GM11168 (cell line): Measurements from ENCODE around the gene USP37.

Experiments used
- in situ Hi-C: fragments of 300-500 bp; cut with MboI; formaldehyde crosslinking; loops from one replicate; pipeline ENCODE4 v1.12.0; 2022; ENCODE audit warnings: low sequenced_read_pairs; ENCODE audit not compliant: unreplicated experiment

The USP37 gene

GRCh38 chr2:218568190-218569037, at the start of gene USP37, which contains the start of gene CNOT9:
Gene USP37 (minus strand): TSS chr2:218568351. CDS start chr2:218558653, 9,698 bp downstream.
Gene CNOT9 (plus strand): TSS chr2:218568839. CDS start chr2:218568955, 116 bp downstream.
- in situ Hi-C loops: no loop called here

- in situ Hi-C loops: no loop called here
These were observed 47.7 kb upstream of the USP37 start for GRCh38 chr2:218615868-218616315.

GRCh38 chr2:218607436-218608115, 39.4 kb upstream of the USP37 start, which contains the start of gene PLCD4:
Gene PLCD4 (plus strand): TSS chr2:218607899. CDS start chr2:218615740, 7,841 bp downstream.
- in situ Hi-C loops: no loop called here

GRCh38 chr2:218605432-218605831, 37.3 kb upstream of the USP37 start:
- in situ Hi-C loops: no loop called here

GRCh38 chr2:218585541-218585940, 17.4 kb upstream of the USP37 start:
- in situ Hi-C loops: no loop called here

- in situ Hi-C loops: no loop called here
These were observed 16.1 kb upstream of the USP37 start for GRCh38 chr2:218583983-218584850.

- in situ Hi-C loops: no loop called here
These were observed 13.9 kb upstream of the USP37 start for GRCh38 chr2:218582076-218582475.

GRCh38 chr2:218578272-218578877, 10.2 kb upstream of the USP37 start:
- in situ Hi-C loops: no loop called here

GRCh38 chr2:218577482-218578220, 9.5 kb upstream of the USP37 start:
- in situ Hi-C loops: no loop called here

- in situ Hi-C loops: no loop called here
These were observed 8.7 kb upstream of the USP37 start for GRCh38 chr2:218576854-218577253.

GRCh38 chr2:218570850-218571249, 2.7 kb upstream of the USP37 start:
- in situ Hi-C loops: no loop called here

- in situ Hi-C loops: no loop called here
These were observed 1.7 kb upstream of the USP37 start for GRCh38 chr2:218569661-218570500.

GRCh38 chr2:218569038-218569431, 884 bp upstream of the USP37 start:
- in situ Hi-C loops: no loop called here

- in situ Hi-C loops: no loop called here
These were observed 358 bp downstream of the USP37 start for GRCh38 chr2:218567797-218568189.

- in situ Hi-C loops: no loop called here
These were observed 1.9 kb downstream of the USP37 start for GRCh38 chr2:218566296-218566695.

GRCh38 chr2:218564056-218564455, 4.1 kb downstream of the USP37 start:
- in situ Hi-C loops: no loop called here

GRCh38 chr2:218558986-218559385, 9.2 kb downstream of the USP37 start:
- in situ Hi-C loops: no loop called here

- in situ Hi-C loops: no loop called here
These were observed 10.2 kb downstream of the USP37 start for GRCh38 chr2:218557941-218558340.
